Measurements from ENCODE around the gene PLG.
"Not testable (repeated sequence)": the region's sequence is repeated elsewhere in the genome, so short reads cannot be mapped to it uniquely, and the experiment has no call there.

PLG gene

DNA sequence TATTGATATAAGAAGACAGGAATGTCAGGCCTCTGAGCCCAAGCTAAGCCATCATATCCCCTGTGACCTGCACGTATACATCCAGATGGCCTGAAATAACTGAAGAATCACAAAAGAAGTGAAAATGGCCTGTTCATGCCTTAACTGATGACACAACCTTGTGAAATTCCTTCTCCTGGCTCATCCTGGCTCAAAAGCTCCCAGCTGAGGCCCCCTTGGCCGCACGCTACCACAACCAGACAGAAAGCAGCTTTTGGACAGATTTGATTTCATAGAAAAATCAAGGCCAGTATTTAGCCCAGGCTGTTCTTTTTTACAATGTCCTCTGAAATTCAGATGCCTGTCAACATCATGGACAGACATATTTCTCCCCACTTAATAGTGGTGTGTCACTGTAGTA is 78.6 kb downstream of the PLG start:
- not testable (repeated sequence) for DNase-seq

DNA sequence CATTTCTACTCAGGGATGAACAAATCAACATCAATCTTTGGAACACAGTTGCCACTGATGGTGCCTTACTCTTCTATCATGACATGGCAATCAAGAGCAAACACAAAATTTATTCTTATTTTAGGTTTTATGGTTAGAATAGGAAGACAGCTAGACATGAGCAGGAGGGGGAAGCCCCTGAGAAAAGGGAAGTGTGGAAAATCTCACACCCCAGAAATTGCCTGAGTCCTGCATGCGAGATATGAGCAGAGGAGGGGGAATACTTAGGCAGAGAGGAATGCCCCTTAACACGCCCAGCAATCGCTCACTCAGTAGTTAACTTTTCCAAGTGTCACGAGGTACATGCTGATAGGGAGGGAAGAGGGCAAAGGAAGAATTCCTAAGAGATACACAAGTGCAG is 79.3 kb downstream of the PLG start:
- no peak for DNase-seq

GRCh38 chr6:160782228-160782627 is 80.2 kb downstream of the PLG start:
- DNase-seq = no peak

DNA sequence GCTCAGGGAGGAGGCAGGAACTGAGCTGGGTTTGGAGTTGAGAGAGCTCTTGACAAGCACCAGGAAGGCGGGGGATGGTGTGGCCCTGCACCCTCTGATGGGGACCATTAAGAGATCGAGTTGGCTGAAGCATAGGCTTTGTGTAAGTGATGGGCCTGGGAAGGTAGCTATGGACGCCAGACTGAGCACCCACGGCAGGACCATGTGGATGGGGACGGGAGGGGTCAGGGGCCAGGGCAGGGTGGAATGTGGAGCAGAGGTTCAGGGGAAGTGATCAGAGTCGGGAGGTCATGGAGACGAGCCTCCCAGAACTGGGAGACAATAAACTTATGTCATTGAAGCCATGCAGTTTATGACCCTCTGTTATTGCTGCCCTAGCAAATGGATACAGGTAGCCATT is 81.7 kb downstream of the PLG start:
- DNase-seq = no peak

GRCh38 chr6:160788126-160788525 is 86.1 kb downstream of the PLG start:
- not testable (repeated sequence) for DNase-seq

- no peak for DNase-seq
Observed at GRCh38 chr6:160788806-160789205, 86.8 kb downstream of the PLG start.

DNA sequence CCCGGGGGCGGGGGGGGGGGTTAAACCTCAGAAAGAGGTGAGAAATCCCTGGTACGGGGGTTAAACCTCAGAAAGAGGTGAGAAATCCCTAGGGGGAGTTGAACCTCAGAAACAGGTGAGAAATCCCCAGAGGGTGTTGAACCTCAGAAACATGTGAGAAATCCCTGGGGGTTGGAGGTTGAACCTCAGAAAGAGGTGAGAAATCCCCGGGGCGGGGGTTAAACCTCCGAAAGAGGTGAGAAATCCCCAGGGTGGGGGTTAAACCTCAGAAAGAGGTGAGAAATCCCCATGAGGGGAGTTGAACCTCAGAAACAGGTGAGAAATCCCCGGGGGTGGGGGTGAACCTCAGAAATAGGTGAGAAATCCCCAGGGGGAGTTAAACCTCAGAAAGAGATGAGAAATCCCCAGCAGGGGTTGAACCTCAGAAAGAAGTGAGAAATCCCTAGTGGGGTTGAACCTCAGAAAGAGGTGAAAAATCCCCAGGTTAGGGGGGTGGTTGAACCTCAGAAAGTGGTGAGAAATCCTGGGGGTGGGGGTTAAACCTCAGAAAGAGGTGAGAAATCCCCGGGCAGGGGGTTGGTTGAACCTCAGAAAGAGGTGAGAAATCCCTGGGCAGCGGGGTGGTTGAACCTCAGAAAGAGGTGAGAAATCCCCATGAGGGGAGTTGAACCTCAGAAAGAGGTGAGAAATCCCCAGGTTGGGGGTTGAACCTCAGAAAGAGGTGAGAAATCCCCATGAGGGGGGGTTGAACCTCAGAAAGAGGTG is 87.4 kb downstream of the PLG start:
- no peak for DNase-seq

DNA sequence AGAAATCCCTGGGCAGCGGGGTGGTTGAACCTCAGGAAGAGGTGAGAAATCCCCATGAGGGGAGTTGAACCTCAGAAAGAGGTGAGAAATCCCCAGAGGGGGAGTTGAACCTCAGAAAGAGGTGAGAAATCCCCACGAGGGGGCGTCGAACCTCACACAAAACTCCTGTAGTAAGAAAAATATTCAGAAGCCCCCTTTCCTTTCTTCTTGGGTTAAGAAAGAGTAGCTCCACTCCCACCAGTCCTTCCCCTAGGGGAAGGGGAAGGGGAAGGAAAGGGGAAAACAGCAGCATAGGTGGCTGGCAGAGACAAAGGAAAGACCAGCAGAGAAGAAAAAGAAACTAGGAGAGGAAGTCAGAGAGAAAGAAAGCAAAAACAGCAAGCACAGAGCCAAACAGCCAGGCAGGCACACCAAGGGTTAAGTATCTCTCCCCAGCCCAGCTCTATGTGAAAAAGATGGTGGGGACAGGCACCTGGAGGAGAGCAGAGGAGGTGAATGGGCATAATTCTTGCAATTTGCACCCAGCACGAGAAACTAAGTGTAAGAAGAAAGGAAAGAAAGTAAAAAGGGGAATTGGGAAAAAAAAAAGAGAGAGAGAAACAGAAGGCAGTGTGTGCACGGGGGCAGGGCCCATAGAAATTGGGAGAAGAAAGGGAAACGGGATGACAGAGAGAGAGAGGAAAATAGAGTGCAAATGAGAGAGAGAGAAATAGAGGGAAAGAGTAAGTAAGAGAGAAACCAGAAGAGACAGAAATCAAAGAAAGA is 88.2 kb downstream of the PLG start:
- DNase-seq = no peak

DNA sequence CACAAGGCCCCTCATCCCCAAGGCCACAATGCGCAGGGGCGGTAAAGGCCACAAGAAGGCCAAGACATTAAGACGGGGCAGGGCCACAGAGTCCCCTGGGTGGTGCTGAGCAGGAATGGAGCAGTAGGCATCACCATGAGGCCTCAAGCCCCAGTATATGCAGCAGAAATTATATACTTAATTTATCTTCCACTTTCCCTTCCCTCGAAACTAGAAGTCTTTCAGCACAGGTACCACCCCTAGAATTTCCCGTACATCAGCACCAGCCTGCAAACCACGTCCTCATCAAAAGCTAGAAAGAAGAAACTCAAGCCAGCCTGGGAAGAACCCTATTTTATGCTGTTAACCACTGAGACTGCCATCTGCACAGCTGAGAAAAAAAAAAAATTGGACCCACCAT is 89.4 kb downstream of the PLG start:
- DNase-seq = no peak

DNA sequence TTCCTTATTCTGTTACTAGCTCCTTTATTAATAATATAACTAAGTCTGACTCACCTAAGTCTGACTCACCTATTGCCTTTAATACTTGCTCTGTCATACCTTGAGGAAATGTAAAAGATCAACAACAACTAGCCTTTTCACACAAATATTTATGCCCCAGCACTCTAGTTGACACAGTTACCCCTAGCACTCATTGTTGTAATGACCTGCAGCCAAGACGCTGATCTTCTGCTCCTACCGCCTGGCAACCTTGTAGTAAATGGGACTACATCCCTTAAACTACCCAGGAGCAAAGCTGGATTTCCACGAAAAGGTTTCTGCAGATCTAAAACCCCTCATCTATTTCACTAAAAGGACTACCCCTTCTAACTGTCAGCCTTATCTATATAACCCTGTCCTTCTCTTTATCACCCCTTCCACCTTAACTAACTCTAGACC is 90.0 kb downstream of the PLG start:
- no peak for DNase-seq

DNA sequence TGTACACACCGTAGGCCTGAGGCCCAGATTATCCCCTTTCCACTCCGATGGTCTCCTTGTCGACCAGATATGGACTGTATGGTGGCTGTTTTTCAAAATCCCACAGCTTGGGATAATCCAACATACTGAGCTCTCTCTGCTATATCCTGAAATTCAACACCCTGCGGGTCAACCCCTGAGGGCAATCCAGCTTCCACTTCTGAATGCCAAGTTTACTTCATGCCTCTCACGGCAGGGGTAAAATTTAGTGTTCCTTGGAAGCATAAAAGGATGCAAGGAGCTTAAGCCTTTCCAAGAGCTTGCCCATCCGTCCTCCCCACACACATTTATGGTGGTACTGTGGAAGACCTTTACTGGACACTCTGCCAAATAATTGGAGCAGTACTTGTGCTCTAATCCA is 90.7 kb downstream of the PLG start:
- no peak for DNase-seq

DNA sequence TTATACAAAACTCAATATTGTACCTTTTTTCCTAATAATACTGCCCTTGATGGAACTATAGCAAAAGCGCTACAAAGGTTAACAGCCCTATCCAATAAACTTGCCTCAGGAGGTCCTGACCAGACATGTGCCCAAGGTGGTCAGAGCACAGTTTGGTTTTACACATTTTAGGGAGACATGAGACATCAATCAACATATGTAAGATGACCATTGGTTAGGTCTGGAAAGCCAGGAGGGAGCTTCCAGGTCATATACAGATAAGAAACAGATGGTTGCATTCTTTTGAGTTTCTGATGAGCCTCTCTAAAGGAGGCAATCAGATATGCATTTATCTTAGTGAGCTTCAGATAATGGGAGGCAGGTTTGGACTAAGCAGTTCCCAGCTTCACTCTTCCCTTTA is 91.6 kb downstream of the PLG start:
- DNase-seq = no peak

GRCh38 chr6:160795721-160796120 is 93.7 kb downstream of the PLG start:
- DNase-seq = no peak

GRCh38 chr6:160798625-160799024 is 96.6 kb downstream of the PLG start:
- no peak for DNase-seq

DNA sequence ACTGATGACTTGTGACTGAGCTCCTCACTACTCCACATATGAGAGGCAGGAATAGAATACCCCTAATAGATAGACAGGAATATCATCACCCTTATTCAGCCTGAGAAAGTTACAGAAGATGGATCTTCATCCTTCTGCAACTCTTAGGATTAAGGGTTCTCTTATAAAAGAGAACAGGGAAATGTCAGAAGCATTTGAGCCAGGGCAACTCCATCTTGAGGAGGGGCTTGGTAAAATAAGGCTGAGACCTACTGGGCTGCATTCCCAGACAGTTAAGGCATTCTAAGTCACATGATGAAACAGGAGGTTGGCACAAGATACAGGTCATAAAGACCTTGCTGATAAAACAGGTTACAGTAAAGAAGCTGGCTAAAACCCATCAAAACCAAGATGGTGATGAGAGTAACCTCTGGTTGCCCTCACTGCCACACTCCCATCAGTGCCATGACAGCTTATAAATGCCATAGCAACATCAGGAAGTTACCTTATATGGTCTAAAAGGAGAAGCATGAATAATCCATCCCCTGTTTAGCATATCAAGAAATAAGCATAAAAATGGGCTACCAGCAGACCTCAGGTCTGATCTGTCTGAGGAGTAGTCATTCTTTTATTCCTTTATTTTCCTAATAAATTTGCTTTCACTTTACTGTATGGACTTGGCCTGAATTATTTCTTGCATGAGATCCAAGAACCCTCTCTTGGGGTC is 97.9 kb downstream of the PLG start:
- DNase-seq = no peak

- no peak for DNase-seq
Observed at GRCh38 chr6:160801418-160801817, 99.4 kb downstream of the PLG start.

DNA sequence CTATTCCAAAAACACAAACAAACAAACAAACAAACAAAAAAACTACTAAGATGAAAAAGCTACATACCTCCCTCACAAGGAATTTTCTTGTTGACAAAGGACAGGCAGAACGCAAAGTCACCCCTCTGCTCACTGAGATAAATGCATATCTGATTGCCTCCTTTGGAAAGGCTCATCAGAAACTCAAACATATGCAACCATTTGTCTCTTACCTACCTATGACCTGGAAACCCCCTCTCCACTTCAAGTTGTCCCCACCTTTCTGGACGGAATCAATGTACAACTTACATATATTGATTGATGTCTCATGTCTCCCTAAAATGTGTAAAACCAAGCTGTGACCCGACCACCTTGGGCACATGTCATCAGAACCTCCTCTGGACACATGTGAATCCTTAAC is 100.0 kb downstream of the PLG start:
- not testable (repeated sequence) for DNase-seq
